SK-N-SH treated with all-trans-retinoic acid at 6 μM for 48 hours (cell line): Measurements from ENCODE around the gene NCKAP5.

Experiments
- ATAC-seq: fragments of 200-7000 bp; cut with Tn5 transposase; 3 replicates; pipeline ENCODE4 v1.9.1; 2020; ENCODE audit warnings: mild to moderate bottlenecking, moderate library complexity
- BACH2 ChIP-seq: fragments of 250-450 bp; sonication (Bioruptor Pico); IDR thresholded peaks from 2 replicates; pipeline ENCODE4 v1.9.0; 2021; ENCODE audit warnings: mild to moderate bottlenecking, borderline replicate concordance
- CREB5 ChIP-seq: fragments of 250-450 bp; sonication (Bioruptor Pico); IDR thresholded peaks from 2 replicates; pipeline ENCODE4 v1.5.1; 2020; ENCODE audit warnings: low read depth, mild to moderate bottlenecking, moderate library complexity
- CSDC2 ChIP-seq: fragments of 250-450 bp; sonication (Bioruptor Pico); IDR thresholded peaks from 2 replicates; pipeline ENCODE4 v1.5.0; 2020; ENCODE audit warnings: mild to moderate bottlenecking, moderate library complexity
- CSRNP3 ChIP-seq: fragments of 250-450 bp; sonication (Bioruptor Pico); IDR thresholded peaks from 2 replicates; pipeline ENCODE4 v1.5.1; 2021; ENCODE audit warnings: mild to moderate bottlenecking, moderate library complexity
- ESRRG ChIP-seq: fragments of 250-450 bp; sonication (Bioruptor Pico); IDR thresholded peaks from 2 replicates; pipeline ENCODE4 v1.6.1; 2021; ENCODE audit warnings: mild to moderate bottlenecking
- GLIS3 ChIP-seq: fragments of 250-450 bp; sonication (Bioruptor Pico); IDR thresholded peaks from 2 replicates; pipeline ENCODE4 v1.5.0; 2020; ENCODE audit warnings: mild to moderate bottlenecking, moderate library complexity
- OSR1 ChIP-seq: fragments of 250-450 bp; sonication (Bioruptor Pico); IDR thresholded peaks from 2 replicates; pipeline ENCODE4 v1.8.0; 2022; ENCODE audit warnings: moderate library complexity, mild to moderate bottlenecking, inconsistent platforms
- POU6F1 ChIP-seq: fragments of 250-450 bp; sonication (Bioruptor Pico); IDR thresholded peaks from 2 replicates; pipeline ENCODE4 v1.8.0; 2021; ENCODE audit warnings: low read depth, mild to moderate bottlenecking, moderate library complexity, borderline replicate concordance
- PPARA ChIP-seq: fragments of 250-450 bp; sonication (Bioruptor Pico); IDR thresholded peaks from 2 replicates; pipeline ENCODE4 v1.5.0; 2020; ENCODE audit warnings: mild to moderate bottlenecking, borderline replicate concordance
- RARB ChIP-seq: fragments of 250-450 bp; sonication (Bioruptor Pico); IDR thresholded peaks from 2 replicates; pipeline ENCODE4 v1.8.0; 2021; ENCODE audit warnings: mild to moderate bottlenecking, moderate library complexity
- TCF4 ChIP-seq: fragments of 250-450 bp; sonication (Bioruptor Pico); IDR thresholded peaks from 2 replicates; pipeline ENCODE4 v1.8.0; 2021; ENCODE audit warnings: mild to moderate bottlenecking, moderate library complexity, borderline replicate concordance
- TOX ChIP-seq: fragments of 250-450 bp; sonication (Bioruptor Pico); IDR thresholded peaks from 2 replicates; pipeline ENCODE4 v1.8.0; 2021; ENCODE audit warnings: mild to moderate bottlenecking, moderate library complexity, borderline replicate concordance
- TSHZ2 ChIP-seq: fragments of 250-450 bp; sonication (Bioruptor Pico); IDR thresholded peaks from 2 replicates; pipeline ENCODE4 v1.5.0; 2020; ENCODE audit warnings: mild to moderate bottlenecking, moderate library complexity
- ZC3H10 ChIP-seq: fragments of 250-450 bp; sonication (Bioruptor Pico); IDR thresholded peaks from 2 replicates; pipeline ENCODE4 v1.5.1; 2021; ENCODE audit warnings: mild to moderate bottlenecking, moderate library complexity
- ZFP30 ChIP-seq: fragments of 450-650 bp; formaldehyde crosslinking; IDR thresholded peaks from 2 replicates; pipeline ENCODE4 v1.5.0; 2022; ENCODE audit warnings: mild to moderate bottlenecking, moderate library complexity
- ZNF565 ChIP-seq: fragments of 450-650 bp; formaldehyde crosslinking; conservative IDR thresholded peaks from 2 replicates; pipeline ENCODE4 v1.5.0; 2020; ENCODE audit warnings: low read depth, mild to moderate bottlenecking, moderate library complexity
- ZNF70 ChIP-seq: fragments of 450-650 bp; formaldehyde crosslinking; IDR thresholded peaks from 2 replicates; pipeline ENCODE4 v1.5.0; 2020; ENCODE audit warnings: mild to moderate bottlenecking, moderate library complexity
- ZNF8 ChIP-seq: fragments of 450-650 bp; formaldehyde crosslinking; IDR thresholded peaks from 2 replicates; pipeline ENCODE4 v1.5.0; 2020; ENCODE audit warnings: mild to moderate bottlenecking, moderate library complexity

Gene NCKAP5

GRCh38 chr2:133371286-133371685 is 197.0 kb downstream of the NCKAP5 start:
- no peak for ATAC-seq
- no peak for TF ChIP-seq RARB
- no peak for TF ChIP-seq TCF4 (CRISPR knock-in tag)
- no peak for TF ChIP-seq ZNF70 (CRISPR knock-in tag)
- TF ChIP-seq ZC3H10 (CRISPR knock-in tag) = no peak
- TF ChIP-seq CSDC2 (CRISPR knock-in tag) = no peak
- TF ChIP-seq TSHZ2 (CRISPR knock-in tag) = no peak
- TF ChIP-seq PPARA = no peak
- no peak for TF ChIP-seq BACH2
- no peak for TF ChIP-seq TOX (CRISPR knock-in tag)
- no peak for TF ChIP-seq CSRNP3 (CRISPR knock-in tag)
- no peak for TF ChIP-seq CREB5
- no peak for TF ChIP-seq OSR1 (CRISPR knock-in tag)
- no peak for TF ChIP-seq ZFP30
- TF ChIP-seq GLIS3 (CRISPR knock-in tag) = no peak
- TF ChIP-seq POU6F1 (CRISPR knock-in tag) = no peak

GRCh38 chr2:133369901-133370658 is 198.2 kb downstream of the NCKAP5 start:
- ATAC-seq = no peak
- TF ChIP-seq ESRRG (CRISPR knock-in tag) = no peak
- TF ChIP-seq CSDC2 (CRISPR knock-in tag) = no peak
- TF ChIP-seq OSR1 (CRISPR knock-in tag) = no peak
- TF ChIP-seq ZNF8 = no peak
- no peak for TF ChIP-seq CREB5

- no peak for ATAC-seq
- TF ChIP-seq BACH2 (no peak), ZNF8 (no peak), TCF4 (CRISPR knock-in tag) (no peak), ZNF565 (CRISPR knock-in tag) (no peak), CSRNP3 (CRISPR knock-in tag) (no peak), CREB5 (no peak), ZFP30 (no peak), CSDC2 (CRISPR knock-in tag) (no peak), TSHZ2 (CRISPR knock-in tag) (no peak), ESRRG (CRISPR knock-in tag) (no peak)
Measured at GRCh38 chr2:133365117-133365516, 203.1 kb downstream of the NCKAP5 start.
